ENCODE measurements around the gene SFT2D3. TPM values are rescaled to one million over a fixed set of nuclear protein-coding genes. Genes with fewer than 3 reads are reported as not detected.
"Not testable (repeated sequence)": the region's sequence is repeated elsewhere in the genome, so short reads cannot be mapped to it uniquely, and the experiment has no call there.

The SFT2D3 gene
- total RNA-seq, 1 donor from 2014 or later = 7.2 TPM

- no peak for DNase-seq (ENCODE audit: low spot score)
These were observed 39.5 kb downstream of the SFT2D3 start for GRCh38 chr2:127740665-127741288.

- no peak for DNase-seq (ENCODE audit: low spot score)
These were observed 42.3 kb downstream of the SFT2D3 start for GRCh38 chr2:127743477-127744026.

DNA sequence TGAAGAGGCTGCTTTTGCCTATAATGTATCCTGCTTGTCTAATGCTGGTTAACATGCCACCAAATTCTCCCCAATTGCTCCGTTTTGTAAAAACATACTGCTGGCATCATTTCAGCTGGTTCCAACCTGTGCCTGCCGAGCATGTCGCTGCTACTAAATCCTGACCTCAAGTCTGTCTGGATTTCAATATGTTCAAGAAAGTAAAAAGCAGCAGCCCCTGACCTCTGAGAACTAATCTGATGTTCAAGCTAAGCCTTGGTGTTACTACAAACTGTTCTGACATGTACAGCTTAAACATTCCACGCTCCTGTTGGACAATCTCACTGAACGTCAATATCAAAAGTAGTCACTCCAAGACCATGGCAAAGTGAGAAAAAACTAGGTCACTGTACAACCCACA lies 46.3 kb downstream of the SFT2D3 start:
- no peak for DNase-seq (ENCODE audit: low spot score)

GRCh38 chr2:127749537-127749936 lies 48.2 kb downstream of the SFT2D3 start:
- DNase-seq (ENCODE audit: low spot score) = not testable (repeated sequence)

DNA sequence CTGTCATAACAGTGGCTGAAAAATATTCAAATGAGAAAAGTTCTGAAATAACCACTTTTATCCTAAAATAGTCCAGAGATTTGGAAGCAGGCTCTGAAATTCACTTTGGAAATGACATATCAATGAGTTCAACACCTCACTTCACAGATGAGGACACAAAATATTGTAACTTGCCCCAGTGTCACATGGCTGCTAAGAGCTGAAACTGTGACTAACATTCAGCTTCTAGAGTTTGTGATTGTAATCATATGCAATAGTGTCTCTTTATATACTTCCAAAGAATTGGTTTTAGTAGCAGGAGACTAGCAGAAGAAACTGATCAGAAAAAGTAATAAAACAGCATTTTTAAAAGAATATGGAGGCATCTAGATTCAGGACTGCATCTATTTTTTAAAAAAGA lies 52.1 kb downstream of the SFT2D3 start:
- DNase-seq (ENCODE audit: low spot score) = no peak

DNA sequence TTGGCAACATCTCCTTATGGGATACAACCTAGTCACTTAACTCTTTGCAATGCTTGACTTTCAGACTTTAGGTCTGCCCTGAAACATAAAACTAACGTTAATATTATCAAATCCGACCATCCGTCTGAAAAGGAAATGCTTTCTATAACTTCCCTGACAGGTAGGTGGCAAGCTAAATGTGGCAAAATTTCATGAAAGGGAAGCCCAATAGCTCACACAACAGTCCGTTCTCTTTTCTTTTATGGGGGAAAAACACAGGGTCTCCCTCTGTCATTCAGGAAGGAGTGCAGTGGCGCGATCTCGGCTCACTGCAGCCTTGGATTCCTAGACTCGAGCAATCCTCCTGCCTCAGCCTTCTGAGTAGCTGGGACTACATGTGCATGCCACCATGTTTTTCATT lies 52.9 kb downstream of the SFT2D3 start:
- no peak for DNase-seq (ENCODE audit: low spot score)

Other genes starting within 250 kb of the SFT2D3 start
- gene IWS1, start 175.0 kb upstream of the SFT2D3 start, total RNA-seq = 37.7 TPM
- 125 TPM for gene MYO7B, start 165.8 kb upstream of the SFT2D3 start, total RNA-seq
- gene GPR17, start 55.3 kb upstream of the SFT2D3 start, total RNA-seq = 0.17 TPM
- 104 TPM for gene LIMS2, start 26.0 kb upstream of the SFT2D3 start, total RNA-seq
- 49.2 TPM for gene WDR33, start 109.7 kb downstream of the SFT2D3 start, total RNA-seq
- gene POLR2D, start 156.7 kb downstream of the SFT2D3 start, total RNA-seq = 21.4 TPM
- 14.4 TPM for gene AMMECR1L, start 184.5 kb downstream of the SFT2D3 start, total RNA-seq

All from mucosa of gallbladder (tissue), 1 donor.